HG03064 (cell line): Measurements from ENCODE around the gene DNAJC5.
"Not testable (repeated sequence)": the region's sequence is repeated elsewhere in the genome, so short reads cannot be mapped to it uniquely, and the experiment has no call there.

Experiments
- ATAC-seq: cut with Tn5 transposase; IDR thresholded peaks from one replicate; pipeline ENCODE4 v1.9.1; 2021; ENCODE audit warnings: low read depth; ENCODE audit not compliant: unreplicated experiment

The DNAJC5 gene

DNA sequence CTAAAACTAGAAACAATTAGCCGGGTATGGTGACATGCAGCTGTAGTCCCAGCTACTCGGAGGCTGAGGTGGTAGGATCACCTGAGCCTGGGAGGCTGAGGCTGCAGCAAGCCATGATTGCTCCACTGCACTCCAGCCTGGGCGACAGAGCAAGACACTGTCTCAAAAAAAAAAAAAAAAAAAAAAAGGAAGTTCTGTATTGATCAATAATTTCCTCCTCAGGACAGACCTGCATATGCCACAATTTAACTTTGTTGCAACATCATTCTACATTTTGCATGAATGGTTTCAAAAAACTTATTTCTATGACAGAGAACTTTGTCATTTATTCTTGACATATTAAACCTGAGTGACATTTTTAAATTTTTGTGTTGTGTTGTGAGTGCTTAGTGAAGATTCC is 5.5 kb downstream of the DNAJC5 start:
- ATAC-seq: no peak

DNA sequence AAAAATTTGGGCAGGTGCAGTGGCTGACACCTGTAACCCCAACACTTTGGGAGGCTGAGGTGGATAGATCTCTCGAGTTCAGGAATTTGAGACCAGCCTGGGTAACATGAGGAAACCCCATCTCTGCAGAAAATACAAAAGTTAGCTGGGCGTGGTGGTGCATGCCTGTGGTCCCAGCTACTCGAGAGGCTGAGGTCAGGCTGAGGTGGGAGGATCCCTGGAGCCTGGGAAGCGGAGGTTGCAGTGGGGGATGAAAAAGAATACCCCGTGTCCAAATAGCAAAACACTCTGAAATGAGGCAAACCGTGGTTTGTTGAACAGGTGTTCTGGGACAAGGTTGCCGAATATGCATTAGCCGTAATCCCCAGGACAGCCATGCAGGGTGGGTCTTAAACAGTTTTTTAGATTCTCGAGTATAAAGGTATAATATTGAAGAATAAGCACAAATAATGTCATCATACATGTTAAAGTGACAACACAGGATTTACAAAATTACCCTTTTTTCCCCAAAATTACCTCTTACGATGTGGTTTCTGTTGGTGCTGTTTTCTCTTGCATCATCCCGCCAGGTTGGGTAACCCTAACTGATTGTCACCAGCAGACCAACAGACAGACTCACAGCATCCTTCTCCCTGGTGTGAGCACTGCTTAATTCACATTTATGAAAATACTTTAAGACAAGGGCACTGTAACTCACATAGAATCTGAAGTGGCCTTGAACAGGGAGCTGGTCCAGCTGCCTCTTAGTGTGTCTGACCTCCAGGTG is 9.1 kb downstream of the DNAJC5 start:
- no peak for ATAC-seq

DNA sequence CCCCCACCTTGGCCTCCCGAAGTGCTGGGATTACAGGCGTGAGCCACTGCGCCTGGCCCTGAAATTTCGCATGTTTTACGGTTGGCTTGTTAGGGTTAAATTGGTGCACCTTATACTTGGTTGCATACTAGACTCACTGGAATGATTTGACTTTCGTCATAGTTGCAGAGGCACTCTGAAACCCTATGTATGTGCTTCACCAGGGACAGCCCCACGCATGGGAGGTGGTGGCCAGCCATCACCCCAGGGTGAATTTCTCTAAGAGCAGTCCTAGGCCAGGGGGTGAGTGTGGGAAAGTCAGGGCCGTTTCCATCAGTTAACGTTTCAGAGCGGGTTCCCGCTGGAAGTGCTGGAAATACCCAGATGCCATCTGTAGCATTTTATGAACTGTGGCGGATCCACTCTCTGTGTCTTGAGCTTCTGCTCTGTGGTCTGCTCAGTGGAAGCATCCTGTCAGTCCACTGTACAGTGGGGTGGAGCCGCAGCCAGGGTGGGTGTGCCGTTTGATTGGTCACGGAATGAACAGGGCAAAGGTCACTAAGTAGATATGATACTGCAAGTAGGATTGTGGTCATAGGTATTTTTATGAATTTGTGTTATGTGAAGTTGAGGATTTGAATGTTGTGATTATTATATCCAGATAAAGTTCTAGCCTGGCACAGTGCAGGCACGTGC is 13.2 kb downstream of the DNAJC5 start:
- no peak for ATAC-seq

DNA sequence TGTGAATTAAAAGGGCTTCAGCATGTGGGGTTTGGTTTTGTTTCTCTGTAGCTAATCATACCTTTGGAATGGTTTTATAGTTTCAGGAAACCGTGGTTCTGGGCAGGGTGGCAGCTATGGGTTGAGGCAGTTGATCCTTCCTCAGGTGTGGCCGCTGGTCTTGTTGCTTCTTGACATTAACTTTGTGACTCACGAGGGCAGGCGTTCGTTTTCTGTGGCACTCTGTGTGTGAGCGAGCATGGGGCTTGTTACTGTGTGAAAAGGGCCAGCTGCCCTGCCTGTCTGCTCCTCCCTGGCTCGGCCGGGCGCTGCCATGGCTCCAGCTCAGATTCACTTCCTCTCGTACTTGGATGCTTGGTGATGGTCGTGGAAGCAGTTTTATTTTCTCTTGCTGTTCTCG is 16.2 kb downstream of the DNAJC5 start:
- no peak for ATAC-seq

DNA sequence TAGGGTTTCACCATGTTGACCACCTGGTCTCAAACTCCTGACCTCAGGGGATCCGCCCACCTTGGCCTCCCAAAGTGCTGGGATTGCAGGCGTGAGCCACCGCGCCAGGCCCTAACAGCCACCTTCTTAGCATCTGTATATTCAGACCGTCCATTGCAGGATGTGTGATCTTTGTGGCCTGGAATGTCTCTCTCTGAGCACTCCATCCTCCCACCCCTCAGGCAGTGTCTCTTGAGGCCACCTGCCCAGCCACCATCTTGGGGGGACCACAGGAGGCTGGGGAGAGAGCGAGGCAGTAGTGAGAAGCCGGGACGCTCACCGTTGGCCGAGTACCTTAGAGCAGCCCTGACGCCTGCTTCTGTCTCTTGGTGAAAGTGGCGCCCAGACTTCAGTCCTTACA is 18.8 kb downstream of the DNAJC5 start:
- no peak for ATAC-seq

DNA sequence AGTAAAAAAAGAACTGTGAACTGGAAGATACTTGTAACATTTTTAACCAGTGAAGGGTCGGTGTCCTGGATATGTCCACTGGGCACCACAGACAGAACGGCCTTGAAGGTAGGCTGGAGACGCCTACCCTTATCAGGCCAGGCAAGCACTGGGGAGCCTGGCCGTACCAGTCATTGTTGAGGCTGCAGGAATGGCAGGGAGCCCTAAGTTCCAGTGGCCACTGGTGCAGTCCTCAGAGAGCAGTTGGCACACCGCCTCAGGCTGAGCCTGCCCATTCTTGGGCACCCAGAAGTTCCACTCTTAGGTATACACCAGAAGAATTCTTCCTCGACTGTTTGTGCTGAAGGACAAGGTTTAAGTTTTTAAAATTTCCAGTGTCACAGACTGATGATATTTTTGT is 20.5 kb downstream of the DNAJC5 start:
- no peak for ATAC-seq

DNA sequence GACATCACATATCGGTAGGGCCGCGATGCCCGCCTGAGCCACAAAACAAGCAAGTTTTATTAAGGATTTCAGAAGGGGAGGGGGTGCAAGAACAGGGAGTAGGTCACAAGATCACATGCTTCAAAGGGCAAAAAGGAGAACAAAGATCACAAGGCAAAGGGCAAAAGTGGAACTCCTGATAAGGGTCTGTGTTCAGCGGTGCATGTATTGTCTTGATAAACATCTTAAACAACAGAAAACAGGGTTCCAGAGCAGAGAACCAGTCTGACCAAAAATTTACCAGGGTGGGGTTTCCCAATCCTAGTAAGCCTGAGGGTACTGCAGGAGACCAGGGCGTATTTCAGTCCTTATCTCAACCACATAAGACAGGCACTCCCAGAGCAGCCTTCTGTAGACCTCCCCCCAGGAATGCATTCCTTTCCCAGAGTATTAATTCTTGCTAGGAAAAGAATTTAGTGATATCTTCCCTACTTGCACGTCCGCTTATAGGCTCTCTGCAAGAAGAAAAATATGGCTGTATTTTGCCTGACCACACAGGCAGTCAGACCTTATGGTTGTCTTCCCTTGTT is 21.5 kb downstream of the DNAJC5 start:
- ATAC-seq: not testable (repeated sequence)

DNA sequence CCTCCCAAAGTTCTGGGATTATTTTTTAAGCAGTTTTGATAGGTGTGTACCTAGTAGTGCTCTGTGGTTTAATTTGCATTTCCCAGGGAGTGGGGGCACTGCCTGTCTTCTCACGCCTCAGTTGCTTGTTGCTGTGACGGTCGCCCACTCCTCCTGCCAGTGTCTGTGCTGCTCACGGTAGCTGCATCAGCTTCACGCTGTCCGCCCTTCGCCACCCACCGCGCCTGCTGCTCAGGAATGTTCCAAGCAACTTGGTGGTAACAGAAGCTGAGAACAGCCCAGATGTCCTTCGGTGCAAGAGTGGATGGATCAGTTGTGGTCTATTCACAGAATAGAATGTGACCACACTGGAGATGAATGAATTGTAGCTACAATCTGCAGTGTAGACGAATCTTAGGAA is 22.9 kb downstream of the DNAJC5 start:
- ATAC-seq: no peak

DNA sequence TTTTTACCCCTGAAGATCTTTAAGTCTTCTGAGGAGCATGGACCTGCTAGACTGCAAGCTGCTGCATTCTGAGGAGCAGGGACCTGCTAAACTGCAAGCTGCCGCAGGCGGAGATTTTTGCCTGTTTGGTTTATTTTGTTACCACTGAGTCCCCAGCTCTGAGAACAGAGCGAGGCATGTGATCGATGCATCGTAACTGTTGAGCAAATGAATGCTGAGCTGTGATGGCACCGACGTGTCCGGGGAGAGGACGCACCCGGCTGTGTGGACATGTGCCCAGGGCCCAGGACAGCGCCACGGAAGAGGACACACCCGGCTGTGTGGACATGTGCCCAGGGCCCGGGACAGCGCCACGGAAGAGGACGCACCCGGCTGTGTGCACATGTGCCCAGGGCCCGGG is 24.2 kb downstream of the DNAJC5 start:
- ATAC-seq: no peak

DNA sequence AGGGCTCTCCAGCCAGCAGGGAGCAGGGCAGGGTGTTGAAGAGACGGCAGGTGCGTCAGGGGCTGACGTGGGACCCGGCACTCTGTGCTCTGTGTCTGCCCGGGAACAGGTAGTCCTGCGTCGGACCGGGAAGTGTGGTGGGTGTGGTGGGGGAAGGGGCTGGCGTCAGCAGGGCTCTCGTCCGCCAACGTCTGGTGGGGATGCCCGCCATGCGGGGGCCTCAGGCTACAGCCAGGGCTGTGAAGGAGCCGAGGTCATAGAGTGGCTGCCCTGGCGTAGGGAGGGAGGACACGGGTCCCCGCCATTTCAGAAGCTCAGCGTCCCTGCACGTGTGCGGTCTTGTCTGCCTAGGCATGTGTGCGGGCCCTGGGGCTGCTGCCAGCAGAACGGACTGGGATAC is 25.3 kb downstream of the DNAJC5 start:
- ATAC-seq: no peak

DNA sequence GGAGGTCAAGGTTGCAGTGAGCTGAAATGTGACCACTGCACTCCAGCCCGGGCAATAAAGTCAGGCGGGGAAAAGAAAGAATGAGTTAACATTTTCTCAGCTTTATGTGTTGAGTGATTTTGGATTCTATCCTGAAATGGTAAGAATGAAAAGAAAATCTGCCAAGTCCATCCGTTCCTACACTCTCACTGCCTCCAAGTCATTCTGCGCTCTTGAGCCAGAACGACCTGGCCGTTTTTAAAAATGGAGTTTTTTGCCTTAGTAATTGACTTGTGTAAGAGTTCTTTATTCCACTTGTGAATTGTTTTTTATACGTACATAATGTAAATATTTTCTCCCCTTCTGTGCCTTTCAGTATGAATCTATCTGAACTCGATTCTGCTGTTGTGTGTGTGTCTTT is 28.7 kb downstream of the DNAJC5 start:
- no peak for ATAC-seq

DNA sequence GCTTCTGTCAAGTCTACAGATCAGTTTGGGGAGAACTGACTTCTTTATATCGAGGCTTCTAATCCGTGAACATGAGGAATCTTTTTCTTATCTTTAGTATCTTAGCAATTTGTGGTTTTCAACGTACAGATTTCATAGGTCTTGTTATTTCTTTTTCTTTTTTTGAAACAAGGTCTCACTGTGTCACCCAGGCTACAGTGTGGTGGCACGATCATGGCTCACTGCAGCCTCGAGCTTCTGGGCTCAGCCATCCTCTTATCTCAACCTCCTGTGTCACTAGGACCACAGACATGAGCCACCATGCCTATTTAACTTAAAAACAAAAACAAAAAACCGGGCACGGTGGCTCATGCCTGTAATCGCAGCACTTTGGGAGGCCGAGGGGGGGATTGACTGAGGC is 29.3 kb downstream of the DNAJC5 start:
- no peak for ATAC-seq

DNA sequence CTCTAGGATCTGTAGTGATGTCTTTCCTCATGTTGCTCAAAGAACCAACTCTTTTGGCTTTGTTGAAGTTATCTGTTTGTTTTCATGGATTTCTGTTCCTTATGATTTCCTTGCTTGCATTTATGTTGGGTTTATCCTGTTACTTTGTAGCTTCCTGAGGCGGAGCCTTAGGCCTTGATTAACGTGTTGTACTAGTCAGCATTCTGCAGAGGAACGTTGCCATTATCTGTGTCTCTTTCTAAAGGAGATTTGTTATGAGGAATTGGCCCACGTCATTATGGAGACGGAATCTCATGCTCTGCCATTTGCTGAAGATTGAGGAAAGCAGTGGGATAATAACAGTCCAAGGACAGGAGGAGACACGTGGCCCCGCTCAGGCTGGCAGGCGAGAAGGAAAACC is 31.4 kb downstream of the DNAJC5 start:
- no peak for ATAC-seq

DNA sequence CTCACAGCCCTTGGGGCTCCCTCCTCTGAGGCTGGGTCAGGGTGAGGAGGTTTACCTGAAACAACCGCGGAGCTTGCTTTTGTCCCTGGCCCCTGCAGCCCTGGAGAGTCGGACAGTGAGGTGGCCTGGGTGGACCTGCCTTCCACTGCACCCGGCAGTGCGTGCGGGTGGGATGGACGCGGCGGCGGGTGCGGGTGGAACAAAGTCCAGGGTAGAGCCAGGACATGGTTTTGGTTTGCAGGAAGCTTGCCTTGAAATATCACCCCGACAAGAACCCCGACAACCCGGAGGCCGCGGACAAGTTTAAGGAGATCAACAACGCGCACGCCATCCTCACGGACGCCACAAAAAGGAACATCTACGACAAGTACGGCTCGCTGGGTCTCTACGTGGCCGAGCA is 34.1 kb downstream of the DNAJC5 start:
- ATAC-seq: no peak

DNA sequence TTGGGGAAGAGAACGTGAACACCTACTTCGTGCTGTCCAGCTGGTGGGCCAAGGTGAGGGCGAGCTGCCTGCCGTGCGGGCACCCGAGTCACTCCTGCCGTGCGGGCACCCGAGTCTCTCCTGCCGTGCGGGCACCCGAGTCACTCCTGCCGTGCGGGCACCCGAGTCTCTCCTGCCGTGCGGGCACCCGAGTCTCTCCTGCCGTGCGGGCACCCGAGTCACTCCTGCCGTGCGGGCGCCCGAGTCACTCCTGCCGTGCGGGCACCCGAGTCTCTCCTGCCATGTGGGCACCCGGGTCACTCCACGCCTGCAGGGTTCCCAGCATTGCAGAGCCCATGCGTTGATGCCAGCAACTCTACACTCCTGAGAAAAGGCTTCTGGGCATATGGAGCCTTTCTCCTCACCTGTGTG is 34.6 kb downstream of the DNAJC5 start:
- not testable (repeated sequence) for ATAC-seq

DNA sequence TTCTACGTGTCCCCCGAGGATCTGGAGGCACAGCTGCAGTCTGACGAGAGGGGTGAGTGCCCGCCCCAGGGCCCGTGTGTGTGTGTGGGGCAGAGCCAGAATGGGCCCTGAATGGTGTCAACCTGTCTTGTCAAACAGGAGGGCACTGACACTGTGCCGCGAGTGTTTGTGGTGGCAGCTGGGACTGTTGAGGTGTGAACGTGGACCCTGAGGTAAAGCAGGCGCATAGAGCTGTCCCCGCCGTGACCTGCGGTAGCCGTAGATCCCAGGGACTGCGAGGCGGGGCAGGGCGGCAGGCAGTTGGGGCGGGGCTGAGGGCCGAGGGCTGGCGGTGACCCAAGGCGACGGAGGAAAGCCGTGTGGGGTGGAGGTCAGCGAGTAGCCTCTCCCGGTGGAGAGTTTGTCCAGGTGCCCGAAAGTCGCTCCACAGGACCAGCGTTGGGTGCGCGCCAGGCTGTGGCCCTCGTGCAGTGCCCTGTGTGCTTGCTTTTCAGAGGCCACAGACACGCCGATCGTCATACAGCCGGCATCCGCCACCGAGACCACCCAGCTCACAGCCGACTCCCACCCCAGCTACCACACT is 36.1 kb downstream of the DNAJC5 start:
- ATAC-seq: no peak

DNA sequence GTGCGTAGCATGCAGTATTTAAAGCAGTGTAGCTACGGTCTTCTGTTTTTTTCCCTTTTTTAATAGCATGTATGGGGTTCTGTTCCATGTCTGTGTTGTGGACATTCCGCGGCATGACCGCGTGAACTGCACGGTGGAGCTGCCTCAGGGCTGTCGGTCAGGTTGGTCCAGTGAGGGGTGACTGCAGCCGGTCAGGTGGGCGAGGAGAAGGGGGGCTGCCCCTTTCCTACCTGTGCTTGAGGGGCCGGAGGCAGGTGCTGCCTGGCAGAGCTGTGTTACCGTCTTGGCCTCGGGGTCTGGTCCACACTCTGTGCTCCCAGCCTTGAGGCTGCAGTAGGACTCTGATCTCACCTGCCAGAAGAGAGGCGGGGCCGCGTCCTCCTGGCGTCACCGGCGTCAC is 36.8 kb downstream of the DNAJC5 start:
- ATAC-seq: no peak

DNA sequence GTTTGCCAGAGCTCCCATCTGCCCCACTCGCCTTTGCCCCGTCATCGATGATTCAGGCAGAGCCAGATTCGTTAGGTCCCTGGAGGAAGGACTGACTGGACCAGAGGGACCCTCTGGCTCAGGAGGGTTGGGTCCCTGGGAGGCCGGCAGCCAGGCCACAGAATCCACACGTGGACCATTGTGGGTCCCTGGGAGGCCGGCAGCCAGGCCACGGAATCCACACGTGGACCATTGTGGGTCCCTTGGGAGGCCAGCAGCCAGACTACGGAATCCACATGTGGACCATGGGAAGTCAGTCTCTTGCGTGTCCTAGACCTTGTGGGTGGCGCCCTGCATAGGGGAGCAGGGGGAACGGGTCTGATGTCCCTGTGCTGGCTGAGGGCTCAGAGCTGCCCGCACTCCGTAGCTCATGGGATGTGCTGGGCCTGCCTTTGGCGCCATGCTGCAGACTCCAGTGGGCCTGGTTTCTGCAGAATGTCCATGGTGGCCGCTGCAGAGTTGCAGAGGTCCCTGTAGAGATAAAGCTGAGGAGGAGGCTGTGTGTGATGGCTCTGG is 37.8 kb downstream of the DNAJC5 start:
- no peak for ATAC-seq

DNA sequence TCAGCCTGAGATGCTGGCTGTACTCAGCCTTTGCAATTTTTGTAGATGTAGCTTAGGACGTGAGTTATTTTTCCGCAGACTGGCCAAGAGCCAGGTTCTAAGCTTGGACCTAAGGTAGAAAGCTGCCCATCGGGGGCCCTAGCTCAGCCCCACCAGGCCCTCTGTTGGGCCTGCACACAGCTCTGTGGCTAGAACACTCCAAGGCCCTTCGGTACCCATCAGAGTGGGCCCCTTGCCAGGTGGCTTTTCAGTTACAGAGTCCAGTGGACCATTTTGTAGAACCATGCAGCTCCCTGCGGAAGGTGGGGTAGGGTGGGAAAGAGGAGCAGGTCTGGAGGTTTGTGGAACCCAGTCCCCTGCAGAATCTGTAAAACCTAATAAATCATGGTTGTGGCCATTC is 38.7 kb downstream of the DNAJC5 start:
- ATAC-seq: no peak

DNA sequence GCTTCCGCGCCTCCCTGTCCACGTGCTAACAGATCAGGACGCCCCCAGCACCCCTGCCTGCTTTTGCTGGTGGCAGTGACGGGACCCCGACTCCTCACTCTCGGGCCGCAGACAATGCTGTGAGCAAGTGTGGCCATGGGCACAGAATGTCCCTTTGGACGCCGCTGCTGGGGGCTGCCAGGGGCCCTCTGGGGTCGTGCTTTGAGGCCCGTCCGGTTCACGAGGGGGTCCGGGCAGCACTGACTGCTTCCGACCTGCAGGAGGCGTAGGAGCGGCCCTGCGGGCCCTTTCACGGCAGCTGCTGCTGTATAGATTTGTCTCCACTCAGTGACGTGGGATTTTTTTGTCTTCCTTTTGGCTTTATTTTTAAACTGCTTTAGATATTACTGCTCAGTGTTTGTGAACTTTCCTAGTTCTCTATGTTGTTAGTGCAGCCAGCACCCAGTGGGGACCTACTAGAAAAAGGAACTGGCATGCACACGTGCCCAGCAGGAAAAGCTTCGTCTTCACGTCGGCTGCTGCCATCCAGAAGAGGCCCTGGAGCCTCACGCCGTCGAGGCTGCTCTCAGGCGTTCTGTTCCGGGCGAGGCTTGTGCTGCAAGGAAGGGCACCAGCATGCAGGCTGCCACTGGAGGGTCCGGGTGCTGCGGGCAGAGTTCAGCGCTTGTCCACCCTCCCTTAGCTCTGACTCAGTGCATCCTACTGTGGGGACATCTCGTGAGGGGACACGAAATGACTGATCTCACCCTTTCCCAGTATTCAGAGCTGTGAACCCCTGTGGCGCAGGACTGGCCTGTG is 39.5 kb downstream of the DNAJC5 start:
- ATAC-seq: no peak

DNA sequence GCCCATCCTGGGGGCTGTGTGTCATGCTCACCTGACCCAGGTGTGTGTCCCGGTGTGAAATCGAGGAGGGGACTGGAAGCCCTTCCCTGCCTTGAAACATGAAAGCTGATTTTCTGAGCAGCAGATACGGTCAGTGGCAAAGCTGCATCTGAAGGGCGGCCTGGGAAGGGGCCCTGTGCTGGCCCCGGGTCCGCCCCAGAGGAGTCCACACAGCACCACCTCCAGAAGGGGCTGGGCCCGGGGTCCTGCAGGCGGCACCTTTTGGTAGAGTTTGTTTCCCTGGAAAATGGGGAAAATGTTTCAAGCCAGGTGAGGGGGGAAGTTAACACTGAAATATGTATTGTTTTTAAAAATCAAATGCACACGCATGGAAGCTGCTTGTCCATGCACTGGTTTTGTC is 40.5 kb downstream of the DNAJC5 start:
- ATAC-seq: no peak
